Measurements from ENCODE around the gene GPX4.

The GPX4 gene

GRCh38 chr19:1115646-1116420 lies 12.0 kb downstream of the GPX4 start:
- no peaks in the 10 kb centered on the region for H3K4me1 Mint-ChIP-seq
- TF ChIP-seq, protein P1, sequence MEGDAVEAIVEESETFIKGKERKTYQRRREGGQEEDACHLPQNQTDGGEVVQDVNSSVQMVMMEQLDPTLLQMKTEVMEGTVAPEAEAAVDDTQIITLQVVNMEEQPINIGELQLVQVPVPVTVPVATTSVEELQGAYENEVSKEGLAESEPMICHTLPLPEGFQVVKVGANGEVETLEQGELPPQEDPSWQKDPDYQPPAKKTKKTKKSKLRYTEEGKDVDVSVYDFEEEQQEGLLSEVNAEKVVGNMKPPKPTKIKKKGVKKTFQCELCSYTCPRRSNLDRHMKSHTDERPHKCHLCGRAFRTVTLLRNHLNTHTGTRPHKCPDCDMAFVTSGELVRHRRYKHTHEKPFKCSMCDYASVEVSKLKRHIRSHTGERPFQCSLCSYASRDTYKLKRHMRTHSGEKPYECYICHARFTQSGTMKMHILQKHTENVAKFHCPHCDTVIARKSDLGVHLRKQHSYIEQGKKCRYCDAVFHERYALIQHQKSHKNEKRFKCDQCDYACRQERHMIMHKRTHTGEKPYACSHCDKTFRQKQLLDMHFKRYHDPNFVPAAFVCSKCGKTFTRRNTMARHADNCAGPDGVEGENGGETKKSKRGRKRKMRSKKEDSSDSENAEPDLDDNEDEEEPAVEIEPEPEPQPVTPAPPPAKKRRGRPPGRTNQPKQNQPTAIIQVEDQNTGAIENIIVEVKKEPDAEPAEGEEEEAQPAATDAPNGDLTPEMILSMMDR (IDR thresholded peaks at IDR 0.05), result no peak
- no peak for DNase-seq
- peaks cover 11% of the 10 kb centered on the region for H3K36me3 Mint-ChIP-seq (ENCODE audit: low read depth)
- no peaks in the 10 kb centered on the region for H3K27me3 Mint-ChIP-seq (ENCODE audit: low read depth, poor library complexity)
- no peaks in the 10 kb centered on the region for H3K9me3 Mint-ChIP-seq
- H3K4me3 Mint-ChIP-seq, result no peak overlapping the region
- no peak overlapping the region for H3K27ac Mint-ChIP-seq

DNA sequence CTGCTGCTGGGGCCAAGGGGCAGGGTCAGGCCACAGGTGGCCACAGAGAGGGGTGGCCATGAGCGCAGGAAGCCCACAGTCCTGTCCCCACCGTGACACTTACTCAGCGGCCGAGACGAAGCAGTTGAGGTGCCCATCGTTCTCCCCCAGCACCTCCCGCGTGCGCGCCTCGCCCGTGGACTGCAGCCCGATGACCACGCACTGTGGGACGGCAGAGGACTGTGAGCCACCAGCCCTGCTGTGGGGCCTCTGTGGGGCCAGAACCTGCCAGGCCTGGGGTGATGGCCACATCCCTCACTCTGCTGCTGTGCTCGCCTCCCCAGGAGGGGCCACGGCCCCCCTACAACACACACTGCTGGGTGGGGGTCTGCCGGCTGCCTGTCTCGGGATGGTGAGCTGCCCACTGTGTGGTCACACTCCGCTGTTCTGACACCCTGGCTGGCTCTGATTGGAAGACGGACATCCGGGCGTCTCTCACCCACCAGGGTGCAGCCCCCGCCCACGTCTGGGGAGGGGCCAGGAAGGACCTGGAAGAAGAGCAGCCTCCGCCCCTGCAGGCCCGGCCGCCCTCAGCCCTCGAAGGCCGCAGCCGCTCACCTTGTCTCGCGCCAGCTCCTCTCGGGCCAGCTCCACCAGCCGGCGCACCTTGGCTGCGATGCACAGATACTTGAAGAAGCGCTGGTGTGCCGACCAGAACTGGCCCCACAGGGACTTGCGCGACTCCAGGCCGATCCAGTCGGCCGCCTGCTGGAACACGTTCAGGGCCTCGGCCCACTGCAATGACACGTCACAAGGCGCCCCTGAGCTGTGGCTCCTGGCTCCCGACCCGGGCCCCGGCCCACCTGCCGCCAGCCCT lies 13.2 kb downstream of the GPX4 start:
- TF ChIP-seq, protein P1 (IDR thresholded peaks at IDR 0.05), result no peak
- no peak for DNase-seq
- Mint-ChIP-seq H3K9me3 (no peaks in the 10 kb centered on the region), H3K4me1 (no peaks in the 10 kb centered on the region), H3K4me3 (no peak overlapping the region), H3K36me3 (ENCODE audit: low read depth) (peaks cover 19% of the 10 kb centered on the region), H3K27me3 (ENCODE audit: low read depth, poor library complexity) (no peaks in the 10 kb centered on the region), H3K27ac (no peak overlapping the region)

DNA sequence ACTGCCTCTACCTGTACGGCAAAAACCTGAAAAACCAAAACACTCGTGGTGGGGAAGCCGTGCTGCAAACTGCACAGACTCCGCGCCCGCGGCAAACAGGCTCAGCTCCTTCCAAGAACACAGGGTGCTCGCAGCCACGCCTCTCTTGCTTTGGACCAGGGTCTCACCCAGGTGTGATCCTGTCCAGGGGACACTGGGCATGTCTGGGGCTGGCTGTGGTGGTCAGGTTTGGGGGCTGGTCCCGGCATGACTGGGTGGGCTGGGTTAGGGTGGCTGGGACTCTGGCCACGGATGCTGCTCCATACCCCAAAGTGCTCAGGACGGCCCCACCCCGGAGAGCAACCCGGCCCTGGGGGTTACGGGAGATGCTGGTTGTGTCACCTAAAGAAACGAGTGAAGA lies 13.9 kb downstream of the GPX4 start:
- no peak for DNase-seq
- TF ChIP-seq, protein P1 (IDR thresholded peaks at IDR 0.05), result no peak
- Mint-ChIP-seq H3K27ac (no peak overlapping the region), H3K27me3 (ENCODE audit: low read depth, poor library complexity) (no peaks in the 10 kb centered on the region), H3K9me3 (no peaks in the 10 kb centered on the region), H3K4me3 (no peak overlapping the region), H3K4me1 (no peaks in the 10 kb centered on the region), H3K36me3 (ENCODE audit: low read depth) (peaks cover 19% of the 10 kb centered on the region)

DNA sequence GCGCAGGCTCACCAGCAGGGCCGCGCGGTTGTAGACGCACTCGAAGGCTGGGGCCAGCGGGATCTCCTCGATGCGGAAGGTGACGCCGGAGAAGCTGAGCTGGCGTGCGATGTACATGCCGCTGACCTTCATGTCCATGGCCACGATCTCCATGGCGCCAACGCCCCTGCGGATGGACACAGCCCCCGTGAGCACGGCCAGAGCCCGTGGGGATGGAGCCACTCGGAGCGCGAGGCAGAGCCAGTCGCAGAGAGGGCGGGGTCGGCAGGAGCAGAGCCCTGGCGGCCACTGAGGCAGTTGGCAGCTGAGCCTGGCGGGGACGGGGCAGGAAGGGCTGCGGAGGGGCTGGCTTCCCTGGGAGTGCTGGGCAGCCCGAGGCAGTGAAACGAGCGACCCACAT lies 15.2 kb downstream of the GPX4 start:
- no peak overlapping the region for H3K27ac Mint-ChIP-seq
- peaks cover 23% of the 10 kb centered on the region for H3K36me3 Mint-ChIP-seq (ENCODE audit: low read depth)
- H3K9me3 Mint-ChIP-seq, result no peaks in the 10 kb centered on the region
- H3K4me3 Mint-ChIP-seq, result no peak overlapping the region
- TF ChIP-seq, protein P1 (IDR thresholded peaks at IDR 0.05), result no peak
- peaks cover 8% of the 10 kb centered on the region for H3K4me1 Mint-ChIP-seq
- no peaks in the 10 kb centered on the region for H3K27me3 Mint-ChIP-seq (ENCODE audit: low read depth, poor library complexity)
- DNase-seq, result no peak

- TF ChIP-seq, protein P1 (IDR thresholded peaks at IDR 0.05), result no peak
- H3K4me3 Mint-ChIP-seq, result no peak overlapping the region
- H3K4me1 Mint-ChIP-seq, result peaks cover 8% of the 10 kb centered on the region
- H3K9me3 Mint-ChIP-seq, result no peaks in the 10 kb centered on the region
- no peaks in the 10 kb centered on the region for H3K27me3 Mint-ChIP-seq (ENCODE audit: low read depth, poor library complexity)
- H3K36me3 Mint-ChIP-seq (ENCODE audit: low read depth), result peaks cover 23% of the 10 kb centered on the region
- H3K27ac Mint-ChIP-seq, result no peak overlapping the region
- no peak for DNase-seq
Measured at GRCh38 chr19:1119475-1120217, 15.9 kb downstream of the GPX4 start.

All from nephron progenitor cell (in vitro differentiated cells).